DOHH2 (cell line): ENCODE results near the gene CCDC122.

Source experiments
- EZH2phosphoT487 ChIP-seq: fragments of 200-600 bp; sonication (generic); IDR thresholded peaks from 2 replicates; pipeline ENCODE4 v1.6.1; 2017; ENCODE audit warnings: borderline replicate concordance, mild to moderate bottlenecking, antibody characterized with exemption, low read length, moderate library complexity, mixed read lengths
- TF ChIP-seq, protein P1 (sequence below): fragments of 200-600 bp; sonication (generic); IDR thresholded peaks from one replicate; pipeline ENCODE4 v1.5.1; 2014; ENCODE audit warnings: antibody characterized with exemption, mild to moderate bottlenecking, low read depth, low read length; ENCODE audit not compliant: poor library complexity, severe bottlenecking

DNA sequence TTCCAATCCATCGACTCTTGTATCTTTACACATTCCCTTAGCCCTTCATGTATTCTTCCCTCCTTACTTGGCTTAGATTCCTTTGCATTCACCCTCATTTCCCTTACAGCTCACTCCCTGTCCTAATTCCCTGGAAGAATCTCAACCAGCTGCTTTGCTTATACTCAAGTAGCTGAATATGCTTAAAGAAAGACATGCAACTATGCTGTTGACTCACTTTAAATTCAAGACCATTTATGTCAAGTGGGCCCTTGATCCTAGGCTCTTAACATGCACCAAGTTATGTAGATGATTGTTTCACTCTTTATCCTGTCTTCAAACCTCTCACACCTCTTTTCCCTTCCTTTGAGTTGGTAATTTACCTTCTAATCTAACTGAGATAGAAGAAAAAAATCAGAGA lies 7.4 kb downstream of the CCDC122 start:
- TF ChIP-seq EZH2phosphoT487: no peak
- TF ChIP-seq, protein P1, sequence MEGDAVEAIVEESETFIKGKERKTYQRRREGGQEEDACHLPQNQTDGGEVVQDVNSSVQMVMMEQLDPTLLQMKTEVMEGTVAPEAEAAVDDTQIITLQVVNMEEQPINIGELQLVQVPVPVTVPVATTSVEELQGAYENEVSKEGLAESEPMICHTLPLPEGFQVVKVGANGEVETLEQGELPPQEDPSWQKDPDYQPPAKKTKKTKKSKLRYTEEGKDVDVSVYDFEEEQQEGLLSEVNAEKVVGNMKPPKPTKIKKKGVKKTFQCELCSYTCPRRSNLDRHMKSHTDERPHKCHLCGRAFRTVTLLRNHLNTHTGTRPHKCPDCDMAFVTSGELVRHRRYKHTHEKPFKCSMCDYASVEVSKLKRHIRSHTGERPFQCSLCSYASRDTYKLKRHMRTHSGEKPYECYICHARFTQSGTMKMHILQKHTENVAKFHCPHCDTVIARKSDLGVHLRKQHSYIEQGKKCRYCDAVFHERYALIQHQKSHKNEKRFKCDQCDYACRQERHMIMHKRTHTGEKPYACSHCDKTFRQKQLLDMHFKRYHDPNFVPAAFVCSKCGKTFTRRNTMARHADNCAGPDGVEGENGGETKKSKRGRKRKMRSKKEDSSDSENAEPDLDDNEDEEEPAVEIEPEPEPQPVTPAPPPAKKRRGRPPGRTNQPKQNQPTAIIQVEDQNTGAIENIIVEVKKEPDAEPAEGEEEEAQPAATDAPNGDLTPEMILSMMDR: no peak
